OCI-LY7 (cell line): ENCODE data around the gene DDX11. TPM values are rescaled to one million over a fixed set of nuclear protein-coding genes. Genes with fewer than 3 reads are reported as not detected.
A peak's percentile ranks its signal among the peaks of the same experiment; 100 is the strongest.
"Not testable (repeated sequence)": the region's sequence is repeated elsewhere in the genome, so short reads cannot be mapped to it uniquely, and the experiment has no call there.

Experiments
- BruUV-seq: library from RNA; stranded (reverse); fragments of 400-500 nt; replicated peaks from 2 replicates; lab custom pipeline; 2021; lab: Mats Ljungman, UMichigan
- CTCF ChIA-PET: fragments of 300-600 bp; sonication (Branson Sonifier 250); formaldehyde crosslinking; loops from one replicate; lab custom pipeline; 2022; ENCODE audit warnings: antibody characterized with exemption; ENCODE audit not compliant: unreplicated experiment; lab: Charles Lee
- POLR2A ChIA-PET: fragments of 300-600 bp; sonication (Branson Sonifier 250); formaldehyde crosslinking; loops from one replicate; lab custom pipeline; 2022; ENCODE audit warnings: antibody characterized with exemption; lab: Charles Lee
- DNase-seq: peaks from one replicate; pipeline ENCODE4 v3.0.0-alpha.2; 2015; ENCODE audit warnings: low spot score
- H2AFZ ChIP-seq: fragments of 200-600 bp; sonication (generic), shearing (Covaris generic); 2 replicates; pipeline ENCODE4 v1.6.1; 2014; ENCODE audit warnings: mild to moderate bottlenecking, antibody characterized with exemption, low read length, moderate library complexity
- H3K27ac ChIP-seq: fragments of 200-600 bp; sonication (generic); 2 replicates; pipeline ENCODE4 v1.5.1; 2014; ENCODE audit warnings: mixed run types, low read depth, mild to moderate bottlenecking, moderate library complexity, low read length, inconsistent platforms; ENCODE audit not compliant: poor library complexity, severe bottlenecking
- H3K36me3 ChIP-seq: fragments of 200-600 bp; sonication (generic); 2 replicates; pipeline ENCODE4 v1.6.1; 2014; ENCODE audit warnings: mild to moderate bottlenecking, antibody characterized with exemption, low read length, moderate library complexity, mixed read lengths; ENCODE audit not compliant: insufficient read depth
- H3K4me1 ChIP-seq: fragments of 200-600 bp; sonication (generic); 2 replicates; pipeline ENCODE4 v1.5.1; 2014; ENCODE audit warnings: mild to moderate bottlenecking, low read length; ENCODE audit not compliant: insufficient read depth, poor library complexity, severe bottlenecking
- H3K4me2 ChIP-seq: fragments of 200-600 bp; sonication (generic); 2 replicates; pipeline ENCODE4 v1.6.1; 2014; ENCODE audit warnings: mild to moderate bottlenecking, low read length
- H3K4me3 ChIP-seq: fragments of 200-600 bp; sonication (generic); 2 replicates; pipeline ENCODE4 v1.5.1; 2014; ENCODE audit warnings: mild to moderate bottlenecking, low read depth, low read length; ENCODE audit not compliant: poor library complexity, severe bottlenecking
- H3K79me2 ChIP-seq: fragments of 200-600 bp; sonication (generic); 2 replicates; pipeline ENCODE4 v1.6.1; 2016; ENCODE audit warnings: low read depth, mild to moderate bottlenecking, low read length, moderate library complexity, mixed read lengths; ENCODE audit not compliant: insufficient read depth
- H3K9me2 ChIP-seq: fragments of 200-600 bp; sonication (generic); 2 replicates; pipeline ENCODE4 v1.6.1; 2016; ENCODE audit warnings: mild to moderate bottlenecking, low read length, mixed read lengths; ENCODE audit not compliant: insufficient read depth
- H3K9me3 ChIP-seq: fragments of 200-600 bp; sonication (generic); 2 replicates; pipeline ENCODE4 v1.6.1; 2014; ENCODE audit warnings: mild to moderate bottlenecking, mixed run types, low read length, mixed read lengths
- H4K20me1 ChIP-seq: fragments of 200-600 bp; sonication (generic); 2 replicates; pipeline ENCODE4 v1.6.1; 2014; ENCODE audit warnings: mild to moderate bottlenecking, antibody characterized with exemption, low read length, moderate library complexity, mixed read lengths; ENCODE audit not compliant: insufficient read depth
- intact Hi-C: fragments of 100-400 bp; cut with micrococcal nuclease; formaldehyde crosslinking; loops from one replicate; pipeline ENCODE4 v1.10.0; 2022; ENCODE audit not compliant: unreplicated experiment
- total RNA-seq, 2 experiments: library from RNA; depleted of rRNA in 1 of 2; stranded (reverse); fragments of >200 nt in 1 of 2; shearing (Covaris generic) in 1 of 2; gene quantifications; 2 replicates each; pipeline ENCODE4 v1.2.3, GENCODE V29; 2014 to 2022

Gene DDX11
- total RNA-seq, 2 experiments from 2014 or later = 189 to 262 TPM

DNA sequence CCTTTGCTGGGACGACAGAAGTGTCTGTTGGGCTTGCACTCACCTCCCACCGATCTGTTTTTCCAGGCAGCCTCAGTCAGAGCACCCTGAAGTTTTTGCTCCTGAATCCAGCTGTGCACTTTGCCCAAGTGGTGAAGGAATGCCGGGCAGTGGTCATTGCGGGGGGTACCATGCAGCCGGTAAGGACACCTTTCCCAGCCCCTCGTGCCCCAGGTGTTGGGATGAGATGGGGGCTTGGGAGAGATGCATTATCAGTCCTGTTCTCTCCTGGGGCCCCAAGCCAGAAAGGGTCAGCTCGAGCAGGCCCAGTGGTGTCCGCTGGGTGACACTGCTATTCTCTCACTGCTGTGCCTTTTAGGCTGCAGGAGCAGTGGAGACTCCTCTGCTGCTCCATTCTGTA is 24.2 kb downstream of the DDX11 start:
- H2AFZ ChIP-seq, H3K9me2 ChIP-seq, intact Hi-C loops, H4K20me1 ChIP-seq, POLR2A ChIA-PET, H3K4me3 ChIP-seq, CTCF ChIA-PET, H3K9me3 ChIP-seq, DNase-seq, BruUV-seq, H3K79me2 ChIP-seq, H3K27ac ChIP-seq, H3K4me2 ChIP-seq: not testable (repeated sequence)
- peaks cover 17% of the 10 kb centered on the region for H3K4me1 ChIP-seq
- H3K36me3 ChIP-seq = peaks cover 34% of the 10 kb centered on the region

DNA sequence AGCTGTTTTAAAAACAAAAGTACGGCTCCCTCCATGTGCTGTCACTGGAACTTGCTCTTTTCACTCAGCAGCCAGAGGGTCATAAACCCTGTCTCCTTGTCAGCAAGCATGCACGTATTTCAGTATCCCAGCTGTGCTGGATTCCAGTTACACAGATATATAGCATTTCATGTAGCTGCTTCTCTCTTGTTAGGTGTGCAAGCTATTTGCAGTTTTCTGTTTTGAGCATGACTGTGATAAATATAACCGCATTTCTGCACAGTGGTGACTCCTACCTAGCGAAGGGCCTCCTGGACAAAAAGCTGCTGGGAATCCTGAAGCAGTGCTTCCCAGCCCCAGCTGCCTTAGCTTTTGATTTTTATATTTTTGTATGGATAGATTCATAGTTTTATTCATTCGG is 24.7 kb downstream of the DDX11 start:
- H4K20me1 ChIP-seq, CTCF ChIA-PET, BruUV-seq, H3K9me2 ChIP-seq, H3K9me3 ChIP-seq, DNase-seq, H2AFZ ChIP-seq, POLR2A ChIA-PET, H3K4me2 ChIP-seq, H3K27ac ChIP-seq, intact Hi-C loops, H3K4me3 ChIP-seq, H3K79me2 ChIP-seq: not testable (repeated sequence)
- Histone ChIP-seq H3K36me3 (peaks cover 34% of the 10 kb centered on the region), H3K4me1 (peaks cover 17% of the 10 kb centered on the region)

DNA sequence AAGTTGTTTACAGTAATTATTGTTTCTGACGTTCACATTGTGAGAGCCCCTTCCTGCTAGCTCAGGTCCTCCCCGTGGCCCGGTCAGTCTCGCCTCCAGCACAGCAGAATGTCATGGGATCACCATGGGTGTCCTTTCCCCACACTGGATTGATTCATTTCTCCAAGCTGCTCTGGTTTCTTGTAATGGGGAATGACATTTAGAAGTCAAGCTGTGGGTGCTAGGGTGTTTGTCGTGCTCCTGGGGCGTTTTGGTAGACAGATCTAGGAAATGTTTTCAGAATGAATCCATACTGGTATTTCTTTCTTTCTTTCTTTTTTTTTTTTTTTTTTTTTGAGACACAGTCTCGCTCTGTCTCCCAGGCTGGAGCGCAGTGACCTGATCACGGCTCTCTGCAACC is 25.1 kb downstream of the DDX11 start:
- H3K4me2 ChIP-seq, DNase-seq, H2AFZ ChIP-seq, H3K4me3 ChIP-seq, POLR2A ChIA-PET, H4K20me1 ChIP-seq, intact Hi-C loops, CTCF ChIA-PET, H3K9me2 ChIP-seq, BruUV-seq, H3K79me2 ChIP-seq, H3K9me3 ChIP-seq, H3K27ac ChIP-seq: not testable (repeated sequence)
- Histone ChIP-seq H3K4me1 (peaks cover 17% of the 10 kb centered on the region), H3K36me3 (peaks cover 34% of the 10 kb centered on the region)

DNA sequence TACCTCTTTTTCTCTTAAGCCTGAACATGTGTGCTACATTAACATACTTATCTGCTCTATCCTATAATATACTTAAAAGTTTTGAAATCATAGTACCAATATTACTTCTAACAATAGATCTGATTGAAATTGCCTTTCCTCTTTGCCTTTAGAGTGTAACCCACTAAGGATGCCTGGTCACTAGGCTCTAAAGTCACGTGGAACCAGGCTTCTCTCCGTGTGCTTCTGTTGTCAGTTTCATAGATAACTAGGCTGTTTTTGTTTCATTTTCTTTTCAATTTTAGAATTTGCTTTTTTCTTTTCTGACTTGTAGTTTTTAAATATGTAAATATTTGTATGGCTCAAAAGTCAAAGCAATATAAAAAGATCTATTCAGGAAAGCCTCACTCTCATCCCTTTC is 25.8 kb downstream of the DDX11 start:
- H3K4me2 ChIP-seq, H3K79me2 ChIP-seq, POLR2A ChIA-PET, DNase-seq, H3K9me2 ChIP-seq, H3K4me3 ChIP-seq, H3K9me3 ChIP-seq, H4K20me1 ChIP-seq, CTCF ChIA-PET, BruUV-seq, H2AFZ ChIP-seq, intact Hi-C loops: not testable (repeated sequence)
- H3K4me1 ChIP-seq = peaks cover 17% of the 10 kb centered on the region
- H3K36me3 ChIP-seq = peaks cover 35% of the 10 kb centered on the region
- H3K27ac ChIP-seq = peak overlapping the region; percentile 69

DNA sequence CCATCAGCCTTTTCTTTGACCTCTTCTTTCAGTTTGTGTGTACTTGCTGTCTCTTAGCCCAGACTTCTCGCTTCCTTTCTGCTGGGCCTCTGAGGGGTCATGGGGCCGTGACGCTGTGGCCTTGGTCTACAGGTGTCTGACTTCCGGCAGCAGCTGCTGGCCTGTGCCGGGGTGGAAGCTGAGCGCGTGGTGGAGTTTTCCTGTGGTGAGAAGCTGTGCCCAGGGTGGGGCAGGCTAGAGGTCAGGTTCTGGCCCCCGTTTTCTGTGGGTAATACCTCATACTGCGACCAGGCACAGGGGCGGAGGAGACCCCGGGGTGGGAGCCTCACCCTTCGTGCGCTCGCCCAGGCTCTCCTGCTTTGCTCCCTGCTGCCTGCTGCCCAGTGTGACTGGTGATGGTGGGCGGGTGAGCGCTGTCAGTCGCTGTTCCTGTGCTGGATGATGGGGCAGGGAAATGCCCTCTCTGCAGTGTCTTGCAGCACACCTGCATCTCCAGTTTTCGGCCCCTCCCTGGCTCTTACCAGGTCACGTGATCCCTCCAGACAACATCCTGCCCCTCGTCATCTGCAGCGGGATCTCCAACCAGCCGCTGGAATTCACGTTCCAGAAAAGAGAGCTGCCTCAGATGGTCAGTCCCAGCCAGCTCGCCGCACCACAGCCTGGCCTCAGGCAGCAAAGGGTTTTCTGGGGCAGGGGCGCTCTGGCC is 27.0 kb downstream of the DDX11 start:
- H3K4me1 ChIP-seq = peaks cover 17% of the 10 kb centered on the region
- H3K9me3 ChIP-seq, H3K9me2 ChIP-seq, H2AFZ ChIP-seq, POLR2A ChIA-PET, H4K20me1 ChIP-seq, intact Hi-C loops, BruUV-seq, H3K4me3 ChIP-seq, CTCF ChIA-PET, H3K79me2 ChIP-seq: not testable (repeated sequence)
- DNase-seq = peak; percentile 81
- H3K36me3 ChIP-seq = peaks cover 34% of the 10 kb centered on the region
- H3K27ac ChIP-seq = peak overlapping the region; percentile 69
- peak overlapping the region; percentile 56 for H3K4me2 ChIP-seq

DNA sequence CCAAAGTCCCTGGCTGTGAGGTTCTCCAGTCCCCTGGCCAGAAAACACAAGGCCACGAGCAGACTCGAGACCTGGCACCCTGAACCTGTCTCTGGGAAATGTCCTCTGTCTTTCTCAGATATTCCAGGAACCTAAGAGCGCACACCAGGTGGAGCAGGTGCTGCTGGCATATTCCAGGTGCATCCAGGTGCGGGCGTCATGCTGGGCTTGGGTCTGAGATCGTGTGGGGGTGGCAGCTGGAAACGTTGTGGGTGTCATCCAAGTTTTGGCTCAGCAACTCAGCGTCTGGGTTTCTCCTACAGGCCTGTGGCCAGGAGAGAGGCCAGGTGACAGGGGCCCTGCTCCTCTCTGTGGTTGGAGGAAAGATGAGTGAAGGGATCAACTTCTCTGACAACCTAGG is 28.5 kb downstream of the DDX11 start:
- POLR2A ChIA-PET, BruUV-seq, H4K20me1 ChIP-seq: not testable (repeated sequence)

More for the DNA sequence above, 28.5 kb downstream of the DDX11 start:
- H3K4me2 ChIP-seq, H2AFZ ChIP-seq, H3K27ac ChIP-seq, H3K9me3 ChIP-seq, intact Hi-C loops, H3K9me2 ChIP-seq, H3K79me2 ChIP-seq, H3K4me3 ChIP-seq, DNase-seq, CTCF ChIA-PET: not testable (repeated sequence)
- H3K4me1 ChIP-seq = peaks cover 17% of the 10 kb centered on the region
- H3K36me3 ChIP-seq = peaks cover 25% of the 10 kb centered on the region
